Measurements from ENCODE around the gene SRSF3.
A peak's percentile ranks its signal among the peaks of the same experiment; 100 is the strongest.

The SRSF3 gene

GRCh38 chr6:36642913-36643817 is 49.0 kb downstream of the SRSF3 start:
- POLR2A ChIA-PET (ENCODE audit: low non-redundant PET), result no interaction called here
- CTCF ChIA-PET, result interaction anchor here (0.7 kb wide), 1 partner anchor 56 kb away, joined by 3 read pairs; no protein-coding TSS in a partner anchor
- H3K27ac ChIP-seq, result peak overlapping the region; percentile 76
- DNase-seq (ENCODE audit: low spot score), result peak; percentile 78
- TF ChIP-seq, protein P1, sequence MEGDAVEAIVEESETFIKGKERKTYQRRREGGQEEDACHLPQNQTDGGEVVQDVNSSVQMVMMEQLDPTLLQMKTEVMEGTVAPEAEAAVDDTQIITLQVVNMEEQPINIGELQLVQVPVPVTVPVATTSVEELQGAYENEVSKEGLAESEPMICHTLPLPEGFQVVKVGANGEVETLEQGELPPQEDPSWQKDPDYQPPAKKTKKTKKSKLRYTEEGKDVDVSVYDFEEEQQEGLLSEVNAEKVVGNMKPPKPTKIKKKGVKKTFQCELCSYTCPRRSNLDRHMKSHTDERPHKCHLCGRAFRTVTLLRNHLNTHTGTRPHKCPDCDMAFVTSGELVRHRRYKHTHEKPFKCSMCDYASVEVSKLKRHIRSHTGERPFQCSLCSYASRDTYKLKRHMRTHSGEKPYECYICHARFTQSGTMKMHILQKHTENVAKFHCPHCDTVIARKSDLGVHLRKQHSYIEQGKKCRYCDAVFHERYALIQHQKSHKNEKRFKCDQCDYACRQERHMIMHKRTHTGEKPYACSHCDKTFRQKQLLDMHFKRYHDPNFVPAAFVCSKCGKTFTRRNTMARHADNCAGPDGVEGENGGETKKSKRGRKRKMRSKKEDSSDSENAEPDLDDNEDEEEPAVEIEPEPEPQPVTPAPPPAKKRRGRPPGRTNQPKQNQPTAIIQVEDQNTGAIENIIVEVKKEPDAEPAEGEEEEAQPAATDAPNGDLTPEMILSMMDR (conservative IDR thresholded peaks at IDR 0.05; ENCODE audit: low read depth), result no peak

DNA sequence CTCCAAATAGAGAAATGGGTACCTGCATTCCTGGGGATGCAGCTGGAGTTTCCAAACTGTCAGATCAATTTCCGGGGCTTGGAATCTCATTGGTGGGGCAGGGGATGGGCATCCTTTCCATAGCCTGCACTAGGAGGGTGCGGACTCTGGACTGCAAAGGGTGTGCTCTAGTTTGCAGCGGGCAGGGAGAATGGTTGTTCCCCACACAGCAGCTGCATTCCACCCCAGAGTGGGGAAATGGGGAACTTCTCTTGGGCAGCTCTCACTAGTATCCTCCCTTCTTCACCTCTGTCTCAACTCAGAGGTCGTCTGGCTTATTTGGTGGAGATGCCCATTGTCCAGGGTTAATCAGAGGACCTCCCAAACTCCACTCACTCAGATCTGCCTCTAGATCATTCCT is 49.8 kb downstream of the SRSF3 start:
- peak overlapping the region; percentile 76 for H3K27ac ChIP-seq
- TF ChIP-seq, protein P1 (conservative IDR thresholded peaks at IDR 0.05; ENCODE audit: low read depth), result no peak
- POLR2A ChIA-PET (ENCODE audit: low non-redundant PET), result no interaction called here
- DNase-seq (ENCODE audit: low spot score), result no peak
- CTCF ChIA-PET, result interaction anchor here (0.6 to 0.7 kb wide), 2 partner anchors 55 to 122 kb away, joined by 3 read pairs; no protein-coding TSS in a partner anchor

- no peak overlapping the region for H3K27ac ChIP-seq
- DNase-seq (ENCODE audit: low spot score), result no peak
- TF ChIP-seq, protein P1 (conservative IDR thresholded peaks at IDR 0.05; ENCODE audit: low read depth), result no peak
- ChIA-PET CTCF (no interaction called here), POLR2A (ENCODE audit: low non-redundant PET) (no interaction called here)
Measured at GRCh38 chr6:36649086-36649485, 54.9 kb downstream of the SRSF3 start.

- POLR2A ChIA-PET (ENCODE audit: low non-redundant PET), result no interaction called here
- TF ChIP-seq, protein P1 (conservative IDR thresholded peaks at IDR 0.05; ENCODE audit: low read depth), result no peak
- CTCF ChIA-PET, result interaction anchor here (0.6 kb wide), 1 partner anchor 133 kb away, joined by 3 read pairs; no protein-coding TSS in a partner anchor
- H3K27ac ChIP-seq, result no peak overlapping the region
- no peak for DNase-seq (ENCODE audit: low spot score)
Measured at GRCh38 chr6:36649701-36650484, 55.7 kb downstream of the SRSF3 start.

DNA sequence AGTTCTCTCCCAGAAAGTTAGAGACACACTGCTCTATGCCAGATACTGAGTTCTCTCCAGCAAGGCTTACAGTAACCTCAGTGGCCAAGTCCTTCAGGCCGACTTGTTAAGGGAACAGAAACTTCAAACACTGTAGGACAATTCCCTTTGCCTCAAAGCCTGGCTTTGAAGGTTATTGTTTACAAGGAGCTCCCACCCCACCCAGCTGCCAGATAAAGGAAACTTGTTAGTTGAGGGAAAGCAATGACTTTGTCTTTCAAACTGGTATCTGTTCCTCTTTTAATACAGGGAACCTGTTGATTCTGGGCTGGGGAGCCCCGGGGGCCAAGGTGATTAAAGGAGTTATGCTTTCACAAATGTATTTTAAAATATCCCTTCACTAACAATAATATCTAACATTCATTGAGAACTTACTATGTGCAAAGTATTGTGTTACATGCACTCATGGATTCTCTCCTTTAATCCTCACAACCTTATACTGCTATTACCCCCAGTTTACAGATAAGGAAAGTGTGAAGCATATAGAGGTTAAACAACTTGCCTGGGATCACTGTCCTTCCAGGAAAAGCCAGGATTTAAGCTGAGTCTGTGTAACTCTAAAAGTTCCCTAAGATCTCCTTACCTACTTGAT is 56.8 kb downstream of the SRSF3 start:
- ChIA-PET CTCF (interaction anchor here (0.6 kb wide), 1 partner anchor 141 kb away, joined by 3 read pairs; no protein-coding TSS in a partner anchor), POLR2A (ENCODE audit: low non-redundant PET) (no interaction called here)
- TF ChIP-seq, protein P1 (conservative IDR thresholded peaks at IDR 0.05; ENCODE audit: low read depth), result no peak
- no peak for DNase-seq (ENCODE audit: low spot score)
- no peak overlapping the region for H3K27ac ChIP-seq

All from RWPE1 (cell line).